Spleen (tissue), 11 donors: ENCODE data around the gene FHIT. TPM values are rescaled to one million over a fixed set of nuclear protein-coding genes. Genes with fewer than 3 reads are reported as not detected.

Experiments used
- DNase-seq: peaks from one replicate; pipeline ENCODE4 v3.0.0-alpha.2; 2020
- H3K27ac ChIP-seq, 8 donors: fragments of 200-600 bp; sonication (generic) in 7 of 8; 1 replicate in 4 of 8; 2 replicates in 4 of 8; pipeline versions ENCODE4 v1.5.0 to v1.8.0; 2016 to 2021; ENCODE audit warnings: inconsistent platforms in 4 of 8, mild to moderate bottlenecking in 4 of 8, moderate library complexity in 1 of 8
- H3K27me3 ChIP-seq, 7 donors: fragments of 200-600 bp; sonication (generic) in 6 of 7; replicated peaks in 1 of 7; 1 replicate in 4 of 7; 2 replicates in 3 of 7; pipeline versions ENCODE4 v1.5.0 to v1.8.0; 2016 to 2021; ENCODE audit warnings: inconsistent platforms in 3 of 7, mild to moderate bottlenecking in 1 of 7
- H3K36me3 ChIP-seq, 6 donors: fragments of 200-600 bp; sonication (generic) in 5 of 6; 1 replicate in 4 of 6; 2 replicates in 2 of 6; pipeline versions ENCODE4 v1.5.0 to v1.8.0; 2016 to 2021; ENCODE audit warnings: inconsistent platforms in 2 of 6
- H3K4me1 ChIP-seq, 6 donors: fragments of 200-600 bp; sonication (generic) in 5 of 6; 1 replicate in 3 of 6; 2 replicates in 3 of 6; pipeline versions ENCODE4 v1.5.0 to v1.8.0; 2016 to 2021; ENCODE audit warnings: inconsistent platforms in 3 of 6
- H3K4me3 ChIP-seq, 8 donors: fragments of 200-600 bp; sonication (generic) in 7 of 8; 1 replicate in 4 of 8; 2 replicates in 4 of 8; pipeline versions ENCODE4 v1.5.0 to v1.8.0; 2016 to 2021; ENCODE audit warnings: inconsistent platforms in 4 of 8, mild to moderate bottlenecking in 4 of 8, moderate library complexity in 2 of 8
- H3K9me3 ChIP-seq, 8 donors: fragments of 200-600 bp; sonication (generic) in 7 of 8; 1 replicate in 4 of 8; 2 replicates in 4 of 8; pipeline versions ENCODE4 v1.5.0 to v1.8.0; 2016 to 2021; ENCODE audit warnings: inconsistent platforms in 4 of 8
- CTCF ChIP-seq, 11 experiments: fragments of 200-600 bp in 7 of 11; fragments of 450-650 bp in 4 of 11; sonication (generic) in 4 of 11; IDR thresholded peaks in 8 of 11; conservative IDR thresholded peaks in 3 of 11; 1 replicate in 7 of 11; 2 replicates in 4 of 11; pipeline versions ENCODE4 v1.4.0 to v1.8.0; 2016 to 2021; ENCODE audit warnings: antibody characterized with exemption in 11 of 11, inconsistent platforms in 4 of 11, mild to moderate bottlenecking in 1 of 11
- POLR2A ChIP-seq, 3 donors: fragments of 450-650 bp; IDR thresholded peaks; one replicate each; pipeline ENCODE4 v1.5.1; 2017; ENCODE audit warnings: antibody characterized with exemption in 3 of 3, mild to moderate bottlenecking in 1 of 3
- POLR2AphosphoS5 ChIP-seq, 3 donors: sonication (generic); formaldehyde crosslinking; IDR thresholded peaks; one replicate each; pipeline ENCODE4 v1.5.1; 2017; ENCODE audit warnings: antibody characterized with exemption in 3 of 3
- WGBS, 5 donors: extraction: QIAGEN DNeasy Blood & Tissue Kit in 3 of 5; methylation state at CpG; one replicate each; pipeline versions ENCODE4 v1.1.5 to v1.1.7; 2013 to 2018; 5-methylcytosine and 5-hydroxymethylcytosine counted together
- intact Hi-C: fragments of 100-400 bp; cut with DNase I; formaldehyde crosslinking; loops from one replicate; pipeline ENCODE4 v1.15.0; 2023; ENCODE audit warnings: low total_unique reads
- polyA plus RNA-seq, 3 donors: library from polyadenylated mRNA; stranded (reverse); fragments of 200-250 nt; gene quantifications; one replicate each; pipeline ENCODE4 v1.2.1, GENCODE V29; 2013
- total RNA-seq, 7 donors: library from RNA; depleted of rRNA in 3 of 7; stranded (reverse); fragments of >200 nt in 3 of 7; fragmentation: NEBNext Ultra II Directional in 4 of 7; extraction: Animal tissue kit (Norgen Biotek cat#: 25700) in 4 of 7; gene quantifications; one replicate each; pipeline versions ENCODE4 v1.1.0 to v1.2.1, GENCODE V29; 2016 to 2021
- donor health status: healthy with polysubstance abuse.
- donor health status: DM: no; HTN: no; CAD: no; lungs with moderate emphysema.
- donor health status: DM: no; HTN: no; CAD: no.
- donor health status: Bipolar disorder and iron deficiency.
- donor health status: healthy.
- donor health status: DM: no; HTN: no; CAD: no.
- donor health status: DM: yes; HTN: yes; CAD: no.

Gene FHIT
- total and polyA plus RNA-seq, 10 donors, result 4.1 to 23.1 (median 12.2) TPM

- H3K9me3 ChIP-seq, result no peaks in the 10 kb centered on the region
- no peaks in the 10 kb centered on the region for H3K27me3 ChIP-seq
- TF ChIP-seq POLR2A (IDR thresholded peaks at IDR 0.05), result no peak
- TF ChIP-seq POLR2AphosphoS5 (IDR thresholded peaks at IDR 0.05), result no peak
- no peak for TF ChIP-seq CTCF (IDR thresholded peaks at IDR 0.05 in 8 of 11, conservative IDR thresholded peaks at IDR 0.05 in 3 of 11)
- intact Hi-C loops, result no loop called here
- H3K4me3 ChIP-seq, result no peak overlapping the region
- H3K27ac ChIP-seq, result no peak overlapping the region
- H3K36me3 ChIP-seq, result no peaks in the 10 kb centered on the region
- H3K4me1 ChIP-seq, result no peaks in the 10 kb centered on the region
- no peak for DNase-seq
- WGBS, 5 donors, result 92 to 100% (median 95%) methylated on average over 1 of the region's 1 CpG
Measured at GRCh38 chr3:59899061-59899460, 1352.2 kb downstream of the FHIT start.

GRCh38 chr3:59895972-59896371, 1355.3 kb downstream of the FHIT start:
- WGBS, 5 donors, result 61 to 69% (median 68%) methylated on average over 3 of the region's 3 CpGs
- no peaks in the 10 kb centered on the region for H3K27me3 ChIP-seq
- no peak for TF ChIP-seq POLR2AphosphoS5 (IDR thresholded peaks at IDR 0.05)
- TF ChIP-seq CTCF (IDR thresholded peaks at IDR 0.05 in 8 of 11, conservative IDR thresholded peaks at IDR 0.05 in 3 of 11), result no peak
- TF ChIP-seq POLR2A (IDR thresholded peaks at IDR 0.05), result no peak
- no peak overlapping the region for H3K4me3 ChIP-seq
- no peaks in the 10 kb centered on the region for H3K36me3 ChIP-seq
- no peak overlapping the region for H3K27ac ChIP-seq
- DNase-seq, result no peak
- intact Hi-C loops, result no loop called here
- no peaks in the 10 kb centered on the region for H3K9me3 ChIP-seq
- H3K4me1 ChIP-seq, result no peaks in the 10 kb centered on the region

GRCh38 chr3:59894425-59895121, 1356.7 kb downstream of the FHIT start:
- DNase-seq, result no peak
- 86 to 96% (median 92%) methylated on average over 2 of the region's 2 CpGs for WGBS, 5 donors
- Histone ChIP-seq H3K4me3 (no peak overlapping the region), H3K36me3 (no peaks in the 10 kb centered on the region), H3K27me3 (no peaks in the 10 kb centered on the region), H3K9me3 (no peaks in the 10 kb centered on the region), H3K4me1 (no peaks in the 10 kb centered on the region), H3K27ac (no peak overlapping the region)
- TF ChIP-seq POLR2AphosphoS5 (IDR thresholded peaks at IDR 0.05), result no peak
- TF ChIP-seq CTCF (IDR thresholded peaks at IDR 0.05 in 8 of 11, conservative IDR thresholded peaks at IDR 0.05 in 3 of 11), result no peak
- TF ChIP-seq POLR2A (IDR thresholded peaks at IDR 0.05), result no peak
- intact Hi-C loops, result no loop called here

- H3K27me3 ChIP-seq, result no peaks in the 10 kb centered on the region
- no peaks in the 10 kb centered on the region for H3K4me1 ChIP-seq
- DNase-seq, result no peak
- H3K9me3 ChIP-seq, result no peaks in the 10 kb centered on the region
- no peak overlapping the region for H3K4me3 ChIP-seq
- H3K36me3 ChIP-seq, result no peaks in the 10 kb centered on the region
- TF ChIP-seq CTCF (IDR thresholded peaks at IDR 0.05 in 8 of 11, conservative IDR thresholded peaks at IDR 0.05 in 3 of 11), result no peak
- no peak for TF ChIP-seq POLR2A (IDR thresholded peaks at IDR 0.05)
- no peak for TF ChIP-seq POLR2AphosphoS5 (IDR thresholded peaks at IDR 0.05)
- WGBS, 5 donors, result 75 to 87% (median 81%) methylated on average over 3 of the region's 3 CpGs
- H3K27ac ChIP-seq, result no peak overlapping the region
- intact Hi-C loops, result no loop called here
Measured at GRCh38 chr3:59890639-59891038, 1360.6 kb downstream of the FHIT start.
